SK-MEL-5 (cell line): ENCODE results near the gene SLCO2A1. TPM values are rescaled to one million over a fixed set of nuclear protein-coding genes. Genes with fewer than 3 reads are reported as not detected.

Experiments used
- DNase-seq: peaks from one replicate; pipeline ENCODE4 v3.0.0-alpha.2; 2016; ENCODE audit warnings: low read depth, low spot score
- in situ Hi-C: cut with HindIII; loops from 2 replicates; pipeline ENCODE4 v1.10.0; 2016; ENCODE audit warnings: low sequenced_read_pairs, high pct_unique_total_duplicates, low pct_unique_long_range_greater_than_20kb
- total RNA-seq: library from RNA; depleted of rRNA; stranded (reverse); fragments of >200 nt; shearing (Covaris generic); gene quantifications from 2 replicates; pipeline ENCODE4 v1.2.3, GENCODE V29; 2014

SLCO2A1 gene
- total RNA-seq, 1 experiment from 2014 or later: not detected

- in situ Hi-C loops: no loop called here
- DNase-seq: no peak
Observed at GRCh38 chr3:133949438-133949837, 80.3 kb downstream of the SLCO2A1 start.

GRCh38 chr3:133948996-133949395 lies 80.7 kb downstream of the SLCO2A1 start:
- in situ Hi-C loops: no loop called here

GRCh38 chr3:133948131-133948810 lies 81.5 kb downstream of the SLCO2A1 start:
- DNase-seq: no peak
- in situ Hi-C loops: no loop called here

More at GRCh38 chr3:133948996-133949395, 80.7 kb downstream of the SLCO2A1 start:
- DNase-seq: no peak

- in situ Hi-C loops: no loop called here
- DNase-seq: no peak
Observed at GRCh38 chr3:133945381-133946095, 84.2 kb downstream of the SLCO2A1 start.

GRCh38 chr3:133944641-133945380 lies 84.9 kb downstream of the SLCO2A1 start:
- in situ Hi-C loops: no loop called here
- DNase-seq: no peak

GRCh38 chr3:133944181-133944580 lies 85.5 kb downstream of the SLCO2A1 start:
- DNase-seq: no peak
- in situ Hi-C loops: no loop called here

- in situ Hi-C loops: no loop called here
- DNase-seq: no peak
Observed at GRCh38 chr3:133943639-133944141, 86.0 kb downstream of the SLCO2A1 start.

GRCh38 chr3:133943031-133943535 lies 86.6 kb downstream of the SLCO2A1 start:
- no peak for DNase-seq
- in situ Hi-C loops: no loop called here

GRCh38 chr3:133941415-133941821 lies 88.3 kb downstream of the SLCO2A1 start:
- in situ Hi-C loops: no loop called here
- no peak for DNase-seq

- no peak for DNase-seq
- in situ Hi-C loops: no loop called here
Observed at GRCh38 chr3:133940536-133940935, 89.2 kb downstream of the SLCO2A1 start.

GRCh38 chr3:133939463-133939835 lies 90.3 kb downstream of the SLCO2A1 start:
- in situ Hi-C loops: no loop called here
- DNase-seq: no peak

GRCh38 chr3:133938770-133939462 lies 90.8 kb downstream of the SLCO2A1 start:
- DNase-seq: no peak
- in situ Hi-C loops: no loop called here

- in situ Hi-C loops: no loop called here
- no peak for DNase-seq
Observed at GRCh38 chr3:133937756-133938601, 91.7 kb downstream of the SLCO2A1 start.

GRCh38 chr3:133937061-133937686 lies 92.6 kb downstream of the SLCO2A1 start:
- in situ Hi-C loops: no loop called here
- DNase-seq: no peak

GRCh38 chr3:133935843-133936769 lies 93.6 kb downstream of the SLCO2A1 start:
- in situ Hi-C loops: no loop called here
- no peak for DNase-seq
